HEK293T (cell line): ENCODE measurements around the gene MED27.
A peak's percentile ranks its signal among the peaks of the same experiment; 100 is the strongest.

ENCODE experiments used
- CTCF ChIA-PET: fragments of 350-600 bp; formaldehyde crosslinking; extraction: SDS; loops from one replicate; lab custom pipeline; 2021; ENCODE audit warnings: antibody characterized with exemption, inconsistent platforms; lab: Yijun Ruan, JAX
- POLR2A ChIA-PET: fragments of 350-600 bp; formaldehyde crosslinking; extraction: SDS; loops from one replicate; lab custom pipeline; 2020; ENCODE audit warnings: antibody characterized with exemption, inconsistent platforms; lab: Yijun Ruan, JAX
- DNase-seq: peaks from one replicate; pipeline ENCODE4 v3.0.0; 2012; ENCODE audit warnings: mixed read lengths; ENCODE audit errors: extremely low spot score
- ARNT ChIP-seq: fragments of 450-650 bp; IDR thresholded peaks from 2 replicates; pipeline ENCODE4 v1.6.1; 2017; ENCODE audit warnings: mild to moderate bottlenecking
- BHLHE40 ChIP-seq: fragments of 450-650 bp; IDR thresholded peaks from 2 replicates; pipeline ENCODE4 v1.6.1; 2016; ENCODE audit warnings: mild to moderate bottlenecking, moderate library complexity, borderline replicate concordance
- CTBP1 ChIP-seq: fragments of 450-650 bp; IDR thresholded peaks from 2 replicates; pipeline ENCODE4 v1.6.1; 2016; ENCODE audit warnings: borderline replicate concordance
- ELF4 ChIP-seq: fragments of 450-650 bp; IDR thresholded peaks from 2 replicates; pipeline ENCODE4 v1.6.1; 2017; ENCODE audit warnings: antibody characterized with exemption
- FOXA1 ChIP-seq: fragments of 450-650 bp; IDR thresholded peaks from 2 replicates; pipeline ENCODE4 v1.6.1; 2016; ENCODE audit warnings: mild to moderate bottlenecking
- FOXK2 ChIP-seq: fragments of 450-650 bp; IDR thresholded peaks from 2 replicates; pipeline ENCODE4 v1.6.1; 2016; ENCODE audit warnings: mild to moderate bottlenecking
- FOXM1 ChIP-seq: fragments of 450-650 bp; IDR thresholded peaks from 2 replicates; pipeline ENCODE4 v1.6.1; 2017; ENCODE audit warnings: mild to moderate bottlenecking, borderline replicate concordance
- HDGF ChIP-seq: fragments of 450-650 bp; IDR thresholded peaks from 2 replicates; pipeline ENCODE4 v1.6.1; 2017; ENCODE audit warnings: antibody characterized with exemption, borderline replicate concordance
- L3MBTL2 ChIP-seq: fragments of 450-650 bp; conservative IDR thresholded peaks from 2 replicates; pipeline ENCODE4 v1.6.1; 2016; ENCODE audit warnings: mild to moderate bottlenecking
- LEF1 ChIP-seq: fragments of 450-650 bp; IDR thresholded peaks from 2 replicates; pipeline ENCODE4 v1.6.1; 2017; ENCODE audit warnings: mild to moderate bottlenecking, borderline replicate concordance
- NFRKB ChIP-seq: fragments of 450-650 bp; IDR thresholded peaks from 2 replicates; pipeline ENCODE4 v1.6.1; 2016; ENCODE audit warnings: mild to moderate bottlenecking, moderate library complexity
- SP1 ChIP-seq: fragments of 450-650 bp; IDR thresholded peaks from 2 replicates; pipeline ENCODE4 v1.6.1; 2017
- SUZ12 ChIP-seq: fragments of 450-650 bp; IDR thresholded peaks from 2 replicates; pipeline ENCODE4 v1.6.1; 2016; ENCODE audit warnings: mild to moderate bottlenecking
- TARDBP ChIP-seq: fragments of 450-650 bp; IDR thresholded peaks from 2 replicates; pipeline ENCODE4 v1.6.1; 2016
- ZNF384 ChIP-seq: fragments of 450-650 bp; IDR thresholded peaks from 2 replicates; pipeline ENCODE4 v1.6.1; 2016
- TF ChIP-seq, protein P1 (sequence below): fragments of 450-650 bp; IDR thresholded peaks from 2 replicates; pipeline ENCODE4 v1.6.1; 2016

The MED27 gene

DNA sequence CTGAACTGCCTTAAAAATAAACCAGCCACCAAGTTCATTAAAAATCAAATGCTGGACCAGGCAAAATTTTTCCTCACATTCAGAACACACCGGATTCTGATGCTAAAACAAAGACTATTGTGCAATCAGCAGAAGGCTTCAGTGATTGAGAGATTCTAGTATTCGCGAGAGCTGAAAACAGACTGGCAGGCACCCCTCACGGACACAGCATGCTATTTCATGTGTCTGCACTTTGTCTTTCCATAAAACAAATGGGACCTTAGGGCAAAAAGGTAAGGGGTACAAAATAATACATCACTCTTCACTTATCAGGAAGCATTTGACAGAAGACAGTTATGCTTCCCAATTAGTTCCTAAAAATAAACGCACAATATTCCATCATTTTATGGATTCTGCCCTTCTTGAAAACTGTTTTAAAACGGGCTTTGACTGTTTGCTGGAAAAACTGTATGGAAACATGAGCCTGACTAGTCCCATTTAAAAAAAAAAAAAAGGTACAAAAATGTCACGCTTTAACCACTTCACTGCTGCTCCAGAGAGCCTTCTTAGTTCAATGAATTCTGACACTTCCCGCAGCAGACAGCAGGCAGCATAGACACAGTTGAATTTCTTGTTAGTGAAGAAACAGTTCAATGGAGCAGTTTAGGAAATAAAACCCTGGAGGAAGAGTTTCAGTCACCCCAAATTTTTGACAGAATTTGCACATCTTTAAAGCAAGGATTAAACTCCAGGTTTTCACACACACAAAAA lies 99.2 kb downstream of the MED27 start:
- DNase-seq: peak; percentile 15
- CTCF ChIA-PET: no interaction called here
- POLR2A ChIA-PET: no interaction called here
- TF ChIP-seq FOXM1: no peak
- no peak for TF ChIP-seq ARNT
- TF ChIP-seq SUZ12: no peak
- TF ChIP-seq ZNF384: peak; percentile 80
- TF ChIP-seq FOXK2: no peak
- TF ChIP-seq, protein P1, sequence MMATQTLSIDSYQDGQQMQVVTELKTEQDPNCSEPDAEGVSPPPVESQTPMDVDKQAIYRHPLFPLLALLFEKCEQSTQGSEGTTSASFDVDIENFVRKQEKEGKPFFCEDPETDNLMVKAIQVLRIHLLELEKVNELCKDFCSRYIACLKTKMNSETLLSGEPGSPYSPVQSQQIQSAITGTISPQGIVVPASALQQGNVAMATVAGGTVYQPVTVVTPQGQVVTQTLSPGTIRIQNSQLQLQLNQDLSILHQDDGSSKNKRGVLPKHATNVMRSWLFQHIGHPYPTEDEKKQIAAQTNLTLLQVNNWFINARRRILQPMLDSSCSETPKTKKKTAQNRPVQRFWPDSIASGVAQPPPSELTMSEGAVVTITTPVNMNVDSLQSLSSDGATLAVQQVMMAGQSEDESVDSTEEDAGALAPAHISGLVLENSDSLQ: peak; percentile 40
- no peak for TF ChIP-seq NFRKB
- TF ChIP-seq SP1: no peak
- TF ChIP-seq L3MBTL2: no peak
- TF ChIP-seq ELF4: no peak
- no peak for TF ChIP-seq HDGF
- TF ChIP-seq CTBP1: no peak
- no peak for TF ChIP-seq FOXA1
- TF ChIP-seq LEF1: no peak
- no peak for TF ChIP-seq TARDBP

DNA sequence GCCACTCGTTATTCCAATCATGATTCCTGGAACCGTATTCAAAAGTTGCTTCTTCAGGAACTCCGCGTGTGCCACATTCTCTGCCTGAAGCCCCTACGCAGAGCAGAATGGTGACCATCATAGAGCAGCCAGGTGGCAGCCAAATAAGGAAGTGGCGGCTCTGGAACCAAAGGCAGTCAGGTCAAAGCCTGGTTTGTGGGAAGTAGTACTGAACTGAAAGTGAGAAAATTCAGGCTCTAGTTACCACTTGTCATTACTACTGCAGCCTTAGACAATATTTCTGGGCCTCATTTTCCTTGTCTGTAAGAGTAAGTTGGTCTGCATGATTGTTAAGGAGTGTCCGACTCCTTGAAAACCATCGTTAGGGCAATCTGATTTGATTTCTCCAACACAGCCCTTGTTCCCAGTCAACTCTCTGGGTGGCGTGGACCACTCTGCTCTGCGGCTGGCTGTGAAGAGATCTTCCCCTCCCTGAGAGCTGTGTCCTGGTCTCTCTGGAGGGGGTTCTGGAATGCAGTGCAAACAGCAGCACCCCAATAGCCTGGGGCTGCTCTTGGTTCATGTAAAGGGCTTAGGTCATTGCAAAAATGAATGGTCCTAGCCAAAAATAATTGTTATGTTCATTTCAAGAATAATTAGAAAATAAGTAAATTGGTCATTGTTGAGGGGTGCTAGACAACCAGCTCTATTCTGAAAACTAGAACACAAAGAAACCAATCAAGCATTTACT lies 102.4 kb downstream of the MED27 start:
- CTCF ChIA-PET: interaction anchor here (0.6 kb wide), 1 partner anchor 220 kb away, joined by 3 read pairs; no protein-coding TSS in a partner anchor
- POLR2A ChIA-PET: no interaction called here
- TF ChIP-seq ZNF384: no peak
- TF ChIP-seq BHLHE40: no peak
- TF ChIP-seq FOXK2: no peak
- TF ChIP-seq HDGF: no peak
- TF ChIP-seq LEF1: no peak
- no peak for TF ChIP-seq ELF4
- TF ChIP-seq SUZ12: no peak
- no peak for TF ChIP-seq ARNT
- no peak for TF ChIP-seq L3MBTL2
- TF ChIP-seq NFRKB: no peak
- TF ChIP-seq SP1: no peak
- no peak for TF ChIP-seq TARDBP
- TF ChIP-seq FOXA1: no peak
- no peak for DNase-seq

DNA sequence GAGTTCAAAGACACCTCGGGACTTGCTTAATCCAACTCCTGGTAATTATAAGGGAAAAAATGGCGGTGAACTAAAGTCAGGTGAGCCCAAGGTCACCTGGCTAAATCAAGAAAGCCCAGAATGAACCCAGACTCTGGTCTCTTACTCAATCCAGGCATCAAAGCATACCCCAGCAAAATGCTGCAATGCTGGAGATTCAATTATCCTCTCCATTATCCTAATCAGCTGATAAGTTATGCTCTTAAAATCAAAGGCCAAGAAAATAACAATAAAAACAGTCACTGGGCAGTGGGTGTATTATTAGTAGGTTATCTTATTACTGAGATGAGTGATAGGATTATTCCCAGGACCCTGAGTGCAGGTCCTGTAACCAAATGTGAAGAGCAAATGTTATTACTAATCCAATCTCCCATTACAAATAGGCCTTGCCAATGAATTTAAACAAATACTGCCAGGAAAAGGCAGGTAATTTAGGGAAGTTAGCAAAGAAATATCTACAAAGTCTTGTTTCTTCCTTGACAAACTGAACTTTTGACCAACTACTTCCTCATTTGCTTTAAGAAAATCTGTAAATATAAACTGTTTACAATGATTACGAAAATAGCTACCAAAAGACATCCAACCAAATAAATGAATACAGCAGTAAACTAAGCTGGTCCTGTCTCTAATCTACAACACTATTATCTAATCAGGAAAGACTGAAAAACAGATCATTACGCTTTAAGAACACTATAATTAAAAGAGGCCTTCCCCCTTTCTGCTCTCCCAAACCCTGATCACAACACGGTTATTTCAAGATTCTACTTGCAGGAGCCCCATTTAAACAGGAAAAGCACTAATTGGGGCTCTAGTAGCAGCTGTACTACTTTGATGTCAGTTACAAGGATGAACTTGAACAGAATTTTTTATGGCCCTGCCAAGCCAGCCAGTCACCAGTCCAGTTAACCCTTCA lies 103.2 kb downstream of the MED27 start:
- CTCF ChIA-PET: interaction anchor here (0.6 kb wide), 1 partner anchor 219 kb away, joined by 3 read pairs; no protein-coding TSS in a partner anchor
- POLR2A ChIA-PET: no interaction called here
- TF ChIP-seq FOXK2 (no peak), CTBP1 (no peak), L3MBTL2 (no peak), BHLHE40 (no peak), ZNF384 (no peak), LEF1 (no peak), TARDBP (no peak), SUZ12 (no peak)
- no peak for DNase-seq

DNA sequence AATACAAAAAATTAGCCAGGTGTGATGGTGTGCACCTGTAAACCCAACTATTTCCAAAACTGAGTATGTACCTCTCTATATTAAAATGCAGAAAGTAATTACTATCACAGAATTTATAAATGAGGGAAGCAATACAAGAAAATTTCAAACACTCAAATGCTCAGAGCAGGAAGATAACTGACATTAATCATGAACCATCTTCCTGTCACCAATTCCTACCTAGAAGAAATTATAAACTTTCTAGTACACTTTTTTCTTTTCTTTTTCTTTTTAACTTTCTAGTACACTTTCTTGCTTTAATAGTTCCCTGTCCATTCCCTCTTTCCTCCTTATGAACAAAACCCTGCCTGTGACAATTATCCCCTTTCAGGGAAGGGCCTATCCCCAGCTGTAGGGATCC lies 106.8 kb downstream of the MED27 start:
- no peak for DNase-seq

DNA sequence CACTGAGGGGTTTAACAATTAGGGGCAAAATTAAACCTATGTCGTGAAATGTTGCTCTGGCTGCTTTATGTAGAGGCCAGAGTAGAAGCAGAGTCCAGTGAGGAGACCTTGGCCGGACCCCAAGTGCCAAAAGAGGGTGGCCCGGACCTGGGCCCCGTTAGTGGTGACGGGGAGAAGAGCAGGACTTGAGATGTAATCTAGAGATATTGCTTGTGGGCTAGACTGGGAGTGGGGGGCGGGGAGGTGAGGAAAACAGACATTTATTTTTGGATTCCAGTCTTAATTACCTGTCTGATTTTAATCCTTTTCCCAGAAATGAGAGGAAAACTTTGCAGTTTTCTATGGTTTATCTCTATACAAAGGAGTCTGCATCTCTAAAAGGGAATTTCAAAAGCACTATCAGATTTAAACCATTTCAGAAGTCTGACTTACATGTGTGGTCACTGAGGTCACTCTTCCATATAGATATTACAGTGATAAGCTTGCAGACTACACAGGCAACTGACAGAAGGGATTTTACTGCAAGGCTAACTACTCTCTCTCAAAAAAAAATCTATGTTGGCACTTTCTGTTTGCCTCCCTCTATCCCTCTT lies 108.1 kb downstream of the MED27 start:
- CTCF ChIA-PET: no interaction called here
- POLR2A ChIA-PET: no interaction called here

More for the DNA sequence above, 106.8 kb downstream of the MED27 start:
- ChIA-PET POLR2A (no interaction called here), CTCF (no interaction called here)
- TF ChIP-seq FOXK2 (no peak), ARNT (no peak), CTBP1 (no peak), TARDBP (no peak), NFRKB (no peak), ELF4 (no peak)
- TF ChIP-seq, protein P1: no peak

More for the DNA sequence above, 108.1 kb downstream of the MED27 start:
- TF ChIP-seq FOXA1 (no peak), ZNF384 (no peak), L3MBTL2 (no peak)
- TF ChIP-seq, protein P1: no peak
- no peak for DNase-seq
